NCI-H2227 (cell line): Measurements from ENCODE around the gene NHS.

Source experiments
- DNase-seq: peaks from one replicate; lab custom pipeline; 2025; ENCODE audit not compliant: unreplicated experiment; lab: John Stamatoyannopoulos, UW

Gene NHS

DNA sequence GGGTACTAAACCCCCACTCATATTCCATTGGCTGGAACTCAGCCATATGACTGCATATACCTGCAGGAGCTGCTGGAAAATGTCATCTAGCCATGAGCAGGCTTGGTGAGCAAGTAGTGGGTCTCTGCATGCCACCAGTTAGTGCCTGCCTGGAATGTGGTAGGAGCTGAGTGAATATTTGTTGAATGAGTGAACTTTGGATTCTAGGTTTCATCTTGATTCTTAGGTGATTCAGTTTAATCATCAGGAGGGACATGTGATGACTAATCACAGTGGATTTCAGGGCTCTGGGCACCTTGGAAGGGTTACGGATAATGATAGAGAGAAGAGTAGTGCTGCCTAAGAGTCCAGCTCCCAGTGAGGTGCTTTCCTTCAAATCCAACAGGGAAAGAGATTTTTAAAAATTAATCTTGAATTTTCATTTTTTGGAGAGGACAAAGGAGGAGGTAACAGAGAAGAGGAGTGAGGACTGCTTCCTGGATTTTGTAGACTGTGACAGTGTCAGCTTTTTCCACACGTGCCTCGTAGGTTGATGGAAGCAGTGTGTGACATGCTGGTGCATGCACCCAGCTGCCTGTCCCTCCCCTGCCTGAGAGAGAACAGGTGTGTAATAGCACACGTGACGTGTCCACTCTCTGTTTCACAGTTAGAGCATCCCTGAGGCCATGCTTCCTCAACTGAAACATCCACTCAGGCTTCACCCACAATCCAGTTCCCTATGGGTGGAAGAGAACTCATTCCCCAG, 30.4 kb downstream of the NHS start:
- no peak for DNase-seq

DNA sequence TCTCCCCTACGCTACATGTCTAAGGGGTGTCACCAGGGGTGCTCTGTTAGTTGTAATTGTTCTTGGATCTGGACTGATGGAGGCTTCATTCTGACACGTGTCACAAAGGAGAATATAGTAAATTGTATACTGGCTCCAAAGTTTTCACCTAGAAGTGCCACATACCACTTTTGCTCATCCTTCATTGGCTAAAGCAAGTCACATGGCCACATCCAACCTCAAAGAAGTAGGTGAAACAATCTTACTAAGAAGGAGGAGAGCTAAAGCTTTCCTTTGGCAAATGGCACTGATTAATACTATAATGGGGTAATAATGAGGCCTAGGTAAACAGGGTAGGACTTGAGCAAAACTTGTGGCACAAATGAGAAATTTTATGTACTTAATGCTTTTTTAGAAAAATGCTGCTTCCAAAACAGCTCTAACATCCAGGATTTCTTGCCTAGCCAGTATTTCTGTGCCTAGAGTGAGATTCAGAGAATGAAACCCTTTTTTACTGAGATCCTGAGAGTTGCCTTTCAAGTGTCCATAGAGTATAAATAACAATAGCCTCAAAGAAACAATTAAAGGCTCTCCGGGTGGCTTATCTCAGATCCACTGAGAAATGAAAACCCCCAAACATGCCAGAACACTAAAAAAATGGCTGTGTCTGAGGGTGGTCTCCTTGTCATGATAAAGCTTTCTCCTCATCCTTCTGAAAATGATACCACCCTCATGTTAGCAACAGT, 34.7 kb downstream of the NHS start:
- DNase-seq, result no peak

DNA sequence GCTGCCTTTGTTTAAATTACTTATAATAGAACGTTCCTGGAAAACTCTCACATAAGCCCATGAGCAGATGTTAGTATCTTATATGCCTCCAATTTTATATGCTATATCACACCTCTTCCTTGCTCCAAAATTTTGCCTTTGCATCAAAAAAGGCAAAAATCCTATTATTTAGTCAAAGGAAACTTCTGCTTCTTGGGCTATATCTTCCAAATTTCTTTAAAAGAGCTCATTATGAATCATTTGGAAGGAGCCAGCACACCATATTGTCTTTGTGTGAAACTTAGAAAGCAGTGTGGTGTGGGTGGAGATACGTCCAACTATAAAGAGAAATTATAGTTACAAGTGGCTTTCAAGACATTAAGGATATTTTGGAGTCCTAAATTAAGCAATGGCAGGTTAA, 35.7 kb downstream of the NHS start:
- DNase-seq, result no peak

DNA sequence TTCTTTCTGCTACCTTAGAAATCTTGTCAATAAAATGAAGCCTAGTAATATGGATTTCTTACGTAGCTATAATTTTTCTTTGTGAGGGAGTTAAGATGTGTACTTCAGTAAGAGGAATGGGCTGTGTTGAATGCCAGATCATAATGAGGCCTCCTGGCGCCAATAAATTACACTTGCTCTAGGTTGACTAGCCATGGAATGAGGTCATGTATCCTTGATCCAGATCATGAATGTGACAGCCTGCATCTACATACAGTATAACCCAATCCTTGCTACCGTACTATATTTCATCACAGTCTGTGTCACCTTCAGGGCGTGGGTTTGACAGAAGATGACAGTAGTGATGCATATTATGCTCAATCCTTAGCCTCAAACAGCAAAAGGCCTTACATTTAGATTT, 36.2 kb downstream of the NHS start:
- DNase-seq, result peak; percentile 7

DNA sequence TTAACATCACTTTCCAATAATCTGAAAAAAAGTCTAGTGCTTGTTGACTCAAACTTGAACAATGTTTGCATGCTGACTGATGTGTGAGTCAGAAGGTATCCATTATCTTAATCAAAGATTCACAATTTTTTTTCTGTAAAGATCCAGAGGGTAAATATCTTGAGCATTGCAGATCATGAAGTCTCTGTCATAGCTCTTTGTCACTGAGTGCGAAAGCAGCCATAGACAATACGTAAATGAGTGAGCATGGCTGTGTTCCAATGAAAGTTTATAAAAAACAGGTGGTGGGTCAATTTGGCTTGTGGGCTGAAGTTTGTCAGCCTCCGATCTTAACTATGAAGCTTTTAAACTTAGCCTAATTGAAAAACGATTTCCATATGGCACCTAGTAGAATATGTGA, 37.7 kb downstream of the NHS start:
- DNase-seq, result no peak

DNA sequence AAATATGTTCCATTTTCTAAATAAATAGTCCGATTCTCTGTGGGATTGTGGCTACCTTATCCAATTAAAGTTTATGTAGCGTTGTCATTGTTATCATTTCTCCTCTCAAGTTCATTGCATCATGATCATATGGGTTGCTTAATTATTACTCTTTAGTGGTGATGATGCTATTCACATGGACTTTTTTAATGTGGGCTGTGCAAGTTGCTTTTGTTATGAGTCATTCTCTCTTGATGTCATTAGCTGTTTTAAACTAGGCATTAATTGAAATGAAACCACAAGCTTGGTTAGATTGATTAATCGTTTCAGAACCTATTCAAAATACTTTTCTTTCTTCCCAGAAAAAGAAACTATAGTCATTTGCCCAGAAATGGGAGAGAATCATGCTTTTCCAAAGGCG, 38.2 kb downstream of the NHS start:
- DNase-seq, result no peak

DNA sequence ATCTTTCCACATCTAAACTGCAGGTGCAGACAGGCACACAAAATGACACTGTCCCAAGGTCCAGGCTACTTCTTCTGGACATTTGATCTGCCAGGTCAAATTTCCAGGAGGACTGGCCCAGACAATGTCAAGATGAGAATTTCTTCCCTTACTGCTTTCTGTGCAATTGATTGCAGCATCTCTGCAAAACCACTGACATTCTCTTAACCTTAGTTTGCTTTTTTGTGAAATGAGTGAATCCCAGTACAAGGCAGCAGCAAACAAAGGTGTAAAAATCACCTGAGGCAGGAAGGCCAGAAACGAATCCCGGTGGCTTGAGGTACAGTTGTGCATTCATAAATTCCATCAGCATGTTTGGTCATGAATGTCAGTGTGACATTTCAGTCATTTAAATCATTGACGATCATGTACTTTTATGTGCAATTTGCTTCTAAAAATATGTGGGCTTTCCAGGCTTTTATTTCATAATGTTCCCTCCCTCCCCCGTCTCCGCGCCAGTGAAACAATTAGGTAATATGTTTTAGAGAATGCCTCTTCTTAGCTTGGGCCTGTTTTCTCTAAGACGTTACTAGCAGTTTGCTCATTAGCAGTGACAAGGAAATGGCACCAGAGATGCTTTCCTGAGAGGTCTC, 39.1 kb downstream of the NHS start:
- no peak for DNase-seq

DNA sequence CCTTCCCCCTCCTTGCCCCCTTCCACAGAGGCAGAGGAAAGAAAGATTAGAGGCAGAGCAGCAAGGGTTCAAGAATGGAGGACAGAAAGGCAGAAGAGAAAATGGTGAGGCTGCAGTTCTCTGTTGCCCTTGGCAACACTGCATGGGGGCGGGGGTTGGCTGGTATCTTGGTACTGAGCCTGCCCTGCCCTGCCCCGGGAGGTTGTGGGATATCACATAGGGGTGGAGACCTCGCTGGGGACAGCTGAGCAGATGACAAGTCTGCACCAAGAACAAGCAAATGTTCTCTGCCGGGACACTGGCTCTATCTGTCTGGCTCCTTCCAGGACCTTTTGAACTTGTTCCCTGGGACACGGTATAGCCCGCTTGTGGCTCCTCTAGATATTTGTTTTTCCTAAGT, 39.8 kb downstream of the NHS start:
- peak; percentile 13 for DNase-seq

DNA sequence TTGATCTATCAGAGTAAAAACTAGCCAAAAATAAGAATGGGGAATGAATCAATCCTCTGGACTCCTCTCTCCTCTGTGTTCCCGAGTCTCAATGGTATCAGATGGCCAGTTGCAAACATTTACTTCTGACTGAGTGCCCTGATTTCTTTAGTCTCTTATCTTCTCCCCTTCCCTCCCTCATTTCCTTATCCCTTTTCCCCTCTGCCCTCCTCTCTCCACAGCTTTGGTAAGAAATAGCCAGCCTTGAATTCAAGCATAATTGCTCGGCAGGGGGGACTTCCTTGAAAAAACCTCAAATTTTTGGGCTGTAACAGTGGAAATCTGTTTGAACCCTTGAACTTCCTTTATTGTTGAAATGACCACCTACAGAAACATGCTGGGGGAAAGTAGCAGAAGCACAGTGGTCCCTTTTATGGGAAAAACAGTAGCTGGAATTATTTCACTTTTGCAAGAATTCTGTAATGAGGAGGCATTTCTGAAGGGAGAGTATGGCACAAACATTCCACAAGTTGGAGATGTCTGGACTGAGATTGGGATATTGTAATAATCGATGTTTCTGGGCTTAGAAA, 40.3 kb downstream of the NHS start:
- DNase-seq, result peak; percentile 24

DNA sequence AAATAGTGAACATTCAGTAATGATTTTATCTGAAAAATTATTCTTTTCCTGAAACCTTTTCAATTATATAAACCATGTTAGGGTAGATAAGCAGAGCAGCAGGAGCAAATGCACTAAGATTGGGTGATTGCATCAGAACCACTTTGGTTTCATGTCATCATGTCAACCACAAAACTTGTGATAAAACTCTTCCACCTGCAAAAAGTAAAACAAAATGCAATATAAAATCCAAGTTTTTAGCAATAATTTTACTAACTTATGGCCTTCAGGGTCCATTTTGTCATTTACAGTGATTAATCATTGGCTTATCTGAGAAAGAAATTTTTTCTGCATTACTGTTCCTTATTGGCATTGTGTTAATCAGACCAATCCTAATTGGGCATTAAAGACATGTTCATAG, 42.4 kb downstream of the NHS start:
- no peak for DNase-seq

DNA sequence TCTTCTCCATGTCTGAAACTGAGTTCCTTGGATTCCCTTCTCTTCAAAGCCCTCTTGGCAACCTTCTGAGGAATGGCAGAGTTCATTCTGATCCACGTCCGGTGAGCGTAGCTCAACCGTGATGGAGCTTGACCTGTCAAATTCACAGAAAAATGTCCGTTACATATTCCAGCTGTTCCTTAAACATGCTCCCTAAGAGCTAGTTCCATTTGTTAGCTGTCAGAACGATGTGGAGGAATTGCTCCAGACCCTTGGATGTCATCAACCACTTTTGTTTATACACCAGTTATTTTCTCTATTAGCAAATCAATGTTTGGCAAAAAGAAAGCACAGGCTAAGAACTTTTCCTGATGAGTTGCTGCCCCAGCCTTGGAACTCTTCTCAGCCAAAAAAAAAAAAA, 50.1 kb downstream of the NHS start:
- no peak for DNase-seq

DNA sequence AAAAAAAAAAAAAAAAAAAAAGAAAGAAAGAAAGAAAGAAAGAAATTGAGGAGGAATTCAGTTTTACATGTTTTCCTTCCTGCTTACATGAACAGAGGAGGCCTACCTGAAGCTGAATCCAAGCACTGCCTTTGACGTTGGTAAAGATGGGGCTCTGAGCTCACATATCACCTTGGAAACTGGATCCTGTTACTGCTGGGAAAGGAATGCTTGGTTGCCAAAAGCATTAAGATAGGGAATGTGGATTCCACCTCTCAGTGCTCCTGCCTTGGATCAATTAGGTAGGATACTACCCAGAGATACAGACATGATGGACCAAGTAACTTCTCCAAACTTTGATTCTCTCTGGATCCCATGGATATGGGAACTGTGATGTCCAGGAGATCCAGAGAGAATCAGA, 50.6 kb downstream of the NHS start:
- DNase-seq, result no peak

DNA sequence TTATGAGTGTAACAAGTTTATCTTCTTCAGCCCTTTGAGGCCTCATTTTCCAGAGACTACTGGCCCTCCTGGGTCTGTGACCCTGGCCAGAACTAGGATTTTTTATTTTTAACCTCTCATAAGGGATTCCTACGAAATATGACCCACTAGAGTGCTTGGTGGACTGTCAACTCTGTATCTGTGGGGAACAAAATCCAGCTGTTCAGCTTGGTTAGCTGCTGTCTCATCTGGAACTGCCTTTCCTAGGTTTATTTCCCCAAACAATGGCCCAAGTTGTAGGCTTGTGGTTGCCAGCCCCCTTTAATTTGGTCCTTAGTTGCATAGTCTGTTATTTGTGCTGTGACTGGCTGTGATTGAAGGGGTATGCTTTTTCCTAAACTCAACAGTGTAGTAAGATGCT, 56.2 kb downstream of the NHS start:
- DNase-seq, result no peak

DNA sequence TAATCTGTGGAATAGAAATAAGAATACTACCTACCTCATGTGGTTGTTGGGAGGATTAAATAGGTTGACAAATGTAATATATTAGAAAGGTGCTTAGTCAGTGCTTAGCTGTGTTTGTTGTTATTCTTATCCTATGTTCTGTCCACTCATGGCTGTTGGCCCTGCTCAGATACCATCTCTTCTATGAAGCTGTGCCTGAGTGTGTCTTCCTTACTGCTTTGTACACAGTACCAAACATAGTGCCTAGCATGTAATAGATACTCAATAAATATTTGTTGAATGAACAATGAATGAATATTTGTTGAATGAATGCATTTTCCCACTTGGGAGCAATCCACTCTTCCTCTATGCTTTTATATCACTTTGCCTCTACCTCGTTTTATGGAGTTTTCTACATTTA, 57.2 kb downstream of the NHS start:
- no peak for DNase-seq

DNA sequence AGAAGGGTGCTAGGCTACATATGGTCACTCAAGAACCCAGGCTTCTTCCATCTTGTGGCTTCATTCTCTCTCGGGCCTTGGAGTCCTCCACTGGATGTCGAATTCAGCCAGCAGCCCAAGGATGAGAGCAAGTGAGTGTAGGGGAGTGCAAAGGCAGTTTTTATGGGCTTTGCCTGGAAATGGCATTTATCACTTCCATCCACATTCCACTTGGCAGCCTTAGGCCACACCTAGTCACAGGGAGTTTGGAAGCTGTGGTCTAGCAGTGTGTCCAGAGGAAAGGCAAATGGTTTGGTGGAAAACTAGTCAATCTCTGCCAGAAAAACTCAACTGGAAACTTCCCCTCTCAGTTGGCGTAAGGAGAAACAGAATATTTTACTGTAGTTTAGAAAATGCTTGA, 59.0 kb downstream of the NHS start:
- DNase-seq, result no peak

DNA sequence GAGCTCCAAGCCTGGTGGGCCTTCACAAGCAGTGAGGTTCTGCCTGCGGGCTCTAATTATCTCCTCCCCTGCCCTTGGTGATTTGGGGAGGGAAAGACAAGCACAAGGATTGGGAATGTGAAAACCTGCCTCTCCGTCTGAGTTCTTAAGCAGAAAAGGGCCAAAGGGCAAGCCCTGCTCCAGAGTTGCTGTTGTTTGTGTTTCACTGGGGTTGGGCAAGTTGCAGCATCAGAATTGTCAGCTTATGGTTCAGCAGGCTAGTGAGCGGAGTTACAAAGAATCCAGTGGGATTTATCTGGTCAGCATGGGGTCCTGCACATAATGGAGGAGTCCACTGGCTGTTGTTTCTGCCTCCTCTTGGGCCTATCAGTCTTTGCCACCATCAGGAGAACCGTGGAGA, 60.5 kb downstream of the NHS start:
- no peak for DNase-seq

DNA sequence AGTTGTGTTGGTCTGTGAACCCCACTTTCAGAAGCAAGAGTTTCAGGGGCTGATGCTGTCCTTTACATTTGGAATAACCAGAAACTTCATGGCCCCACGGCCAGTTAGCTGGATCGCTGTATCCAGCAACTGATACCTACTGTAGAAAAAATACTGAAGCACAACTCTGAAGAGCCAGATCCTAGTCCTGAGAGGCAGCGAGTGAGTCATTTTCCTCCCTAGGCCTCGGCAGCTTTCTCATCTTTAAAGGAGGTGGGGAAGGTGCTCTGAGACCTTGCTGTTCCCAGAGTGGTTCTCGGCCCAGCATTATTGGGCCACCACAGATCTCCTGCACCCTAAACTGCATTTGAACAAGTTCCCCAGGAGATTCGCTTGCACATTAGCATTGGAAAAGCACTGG, 63.2 kb downstream of the NHS start:
- no peak for DNase-seq

DNA sequence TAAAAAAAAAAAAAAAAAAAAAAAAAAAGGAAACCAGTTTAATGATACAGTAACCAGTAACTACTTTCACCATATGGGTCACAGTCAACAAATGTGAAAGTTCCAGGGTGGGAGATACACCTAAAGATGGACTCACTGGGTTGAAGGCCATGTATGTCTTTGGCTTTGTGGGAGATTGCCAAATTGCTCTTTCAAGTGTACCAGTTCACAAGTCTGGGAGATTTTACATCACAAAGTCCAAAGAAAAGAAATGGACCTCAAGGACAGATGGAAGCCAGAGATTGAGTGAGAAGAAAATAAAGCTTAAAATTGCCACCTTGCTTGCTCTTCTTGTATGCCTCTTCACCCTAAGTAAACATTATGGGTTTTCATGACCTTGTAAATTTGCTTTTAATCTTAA, 65.3 kb downstream of the NHS start:
- DNase-seq, result no peak

DNA sequence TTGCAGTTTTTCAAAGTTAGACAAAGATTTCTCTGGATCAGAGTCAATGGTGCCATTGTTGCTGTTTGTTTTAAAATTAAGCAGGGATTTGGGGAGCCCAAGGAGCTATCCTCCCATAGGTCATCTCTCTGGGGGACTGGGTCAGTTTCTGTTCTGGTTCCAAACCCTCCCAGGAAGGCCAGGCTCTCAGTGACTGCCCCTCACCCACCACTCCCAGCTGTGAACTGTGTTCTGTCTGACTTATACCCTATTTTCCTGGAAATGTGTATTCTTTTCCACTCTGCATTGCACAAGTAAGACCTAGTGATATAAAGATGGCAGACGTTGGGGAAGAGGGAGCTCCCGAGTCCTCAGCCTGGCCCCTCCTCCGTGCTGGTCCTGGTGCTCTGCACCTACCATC, 65.8 kb downstream of the NHS start:
- DNase-seq, result no peak

DNA sequence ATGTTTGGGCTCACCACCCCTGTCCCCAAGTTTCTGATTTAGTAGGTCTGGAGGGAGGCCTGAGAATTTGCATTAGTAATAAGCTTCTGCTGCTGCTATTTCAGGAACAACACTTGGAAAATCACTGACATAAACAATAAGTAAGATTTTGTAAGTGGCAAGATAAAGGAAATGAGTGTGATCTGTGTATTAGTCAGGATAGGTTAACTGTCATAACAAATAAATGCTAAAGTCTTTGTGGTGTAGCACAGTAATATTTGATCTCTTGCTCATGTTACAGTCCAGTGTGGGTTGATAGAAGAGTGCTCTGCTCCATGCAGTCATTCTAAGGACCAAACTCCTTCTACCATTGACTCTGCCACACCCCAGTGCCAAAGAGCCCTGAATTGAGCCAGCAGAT, 67.0 kb downstream of the NHS start:
- no peak for DNase-seq

DNA sequence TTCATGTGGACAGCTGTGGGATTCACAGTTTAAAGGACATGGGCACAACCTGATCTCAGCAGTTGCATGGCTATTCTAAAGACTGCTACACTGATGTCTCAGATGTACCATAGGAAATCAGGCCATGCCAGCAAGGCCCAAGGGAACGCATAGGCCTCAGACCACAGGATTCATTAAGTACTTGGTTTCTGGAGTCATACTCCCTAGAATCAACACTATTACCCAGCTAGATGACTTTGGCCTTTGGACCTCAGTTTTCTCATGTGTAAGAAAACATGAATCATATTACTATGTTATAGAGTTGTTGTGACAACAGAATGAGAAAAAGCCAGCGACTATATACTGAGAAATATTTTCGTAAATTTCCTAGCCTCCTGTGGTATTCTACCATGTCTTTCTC, 67.9 kb downstream of the NHS start:
- DNase-seq, result no peak

DNA sequence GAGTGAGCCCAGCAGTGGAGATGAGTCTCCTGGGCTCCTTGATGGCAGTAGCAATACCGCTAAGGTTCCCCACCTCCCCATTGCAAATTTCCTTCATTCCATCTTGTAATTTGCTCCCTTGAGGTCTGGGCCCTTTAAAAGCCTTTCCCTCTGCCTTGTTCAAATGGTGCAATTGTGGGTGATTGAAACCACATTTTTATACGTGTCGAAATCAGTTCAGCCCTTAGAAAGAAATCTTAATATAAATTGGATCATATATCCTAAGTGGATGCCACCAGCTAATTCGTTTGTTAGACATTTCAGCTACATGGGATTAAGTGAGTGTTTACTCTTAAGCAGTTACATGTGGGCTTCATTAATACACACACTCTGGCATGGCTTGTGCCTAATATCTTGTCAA, 68.6 kb downstream of the NHS start:
- DNase-seq, result no peak
